SKM-1 (cell line): ENCODE measurements around the gene SERPINE1.
"Not testable (repeated sequence)": the region's sequence is repeated elsewhere in the genome, so short reads cannot be mapped to it uniquely, and the experiment has no call there.

Experiments
- DNase-seq: peaks from one replicate; lab custom pipeline; 2025; ENCODE audit not compliant: unreplicated experiment; lab: John Stamatoyannopoulos, UW

SERPINE1 gene

DNA sequence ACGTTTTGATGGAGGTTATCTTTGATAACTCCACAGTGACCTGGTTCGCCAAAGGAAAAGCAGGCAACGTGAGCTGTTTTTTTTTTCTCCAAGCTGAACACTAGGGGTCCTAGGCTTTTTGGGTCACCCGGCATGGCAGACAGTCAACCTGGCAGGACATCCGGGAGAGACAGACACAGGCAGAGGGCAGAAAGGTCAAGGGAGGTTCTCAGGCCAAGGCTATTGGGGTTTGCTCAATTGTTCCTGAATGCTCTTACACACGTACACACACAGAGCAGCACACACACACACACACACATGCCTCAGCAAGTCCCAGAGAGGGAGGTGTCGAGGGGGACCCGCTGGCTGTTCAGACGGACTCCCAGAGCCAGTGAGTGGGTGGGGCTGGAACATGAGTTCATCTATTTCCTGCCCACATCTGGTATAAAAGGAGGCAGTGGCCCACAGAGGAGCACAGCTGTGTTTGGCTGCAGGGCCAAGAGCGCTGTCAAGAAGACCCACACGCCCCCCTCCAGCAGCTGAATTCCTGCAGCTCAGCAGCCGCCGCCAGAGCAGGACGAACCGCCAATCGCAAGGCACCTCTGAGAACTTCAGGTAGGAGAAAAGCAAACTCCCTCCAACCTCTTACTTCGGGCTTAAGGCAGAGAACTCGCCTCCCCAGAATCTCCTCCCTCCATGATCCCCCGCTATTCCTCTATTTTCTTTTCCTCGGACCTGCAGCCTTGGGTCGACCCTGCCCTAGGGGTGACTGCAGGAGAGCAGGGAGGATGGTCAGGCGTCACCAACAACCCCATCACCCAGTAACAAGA, at the start of gene SERPINE1:
Gene SERPINE1, plus strand, starts transcription at position 454 of the 809 bp plus-strand sequence. CDS start 1,290 bp downstream, outside the sequence.
- no peak for DNase-seq

DNA sequence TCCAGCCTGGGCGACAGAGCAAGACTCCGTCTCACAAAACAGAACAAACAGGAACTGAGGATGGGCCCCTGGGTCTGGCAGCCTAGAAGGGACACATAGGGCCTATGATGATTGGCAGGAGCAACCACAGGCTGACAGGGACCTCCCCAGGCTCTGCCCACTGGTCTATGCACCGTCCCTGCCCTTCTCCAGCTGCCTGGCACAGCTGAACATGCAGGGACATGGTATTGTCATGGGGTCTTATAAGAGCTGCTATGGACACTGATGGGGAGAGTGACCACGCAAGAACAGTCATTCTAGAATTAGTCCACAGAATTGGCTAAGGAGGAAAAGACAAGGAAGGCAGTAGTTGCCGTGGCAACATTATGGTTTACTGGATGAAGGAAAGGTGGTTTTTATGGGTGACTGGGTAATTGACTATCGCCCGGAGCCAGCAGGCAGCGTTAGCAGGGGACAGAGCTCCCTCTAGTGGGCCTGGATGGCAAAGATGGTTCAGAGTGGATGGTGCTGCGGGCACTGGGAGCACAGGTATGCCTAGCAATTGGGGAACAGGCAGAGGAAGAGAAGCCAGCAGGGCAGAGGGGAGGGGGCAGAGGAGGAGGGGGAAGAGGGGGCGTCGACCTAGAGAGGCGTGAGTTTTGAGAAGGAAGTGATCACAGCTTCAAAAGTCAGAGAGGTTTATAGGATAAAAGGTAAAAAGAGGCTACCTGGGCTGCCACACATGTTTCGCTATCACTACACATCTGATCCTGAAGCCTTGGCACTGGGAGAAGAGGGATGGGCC, 49.4 kb upstream of the SERPINE1 start:
- peak; percentile 74 for DNase-seq

DNA sequence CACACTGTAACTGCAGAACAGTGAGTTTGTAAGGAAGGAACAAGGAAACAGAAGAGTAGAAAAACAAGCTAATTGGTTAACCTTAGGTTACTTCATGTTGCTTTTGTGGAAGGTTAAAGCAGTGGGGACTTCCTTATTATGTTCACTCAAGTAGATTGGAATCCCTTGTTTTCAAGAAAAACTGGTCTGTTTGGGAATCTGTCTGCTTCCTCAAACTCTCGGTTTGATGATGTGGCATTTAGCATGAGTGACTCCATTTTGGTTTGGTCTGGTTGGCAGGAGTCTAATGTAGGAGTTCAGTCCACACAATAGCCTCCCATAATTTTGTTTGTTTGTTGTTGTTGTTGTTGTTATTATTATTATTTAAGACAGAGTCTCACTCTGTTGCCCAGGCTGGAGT, 45.5 kb upstream of the SERPINE1 start:
- no peak for DNase-seq

DNA sequence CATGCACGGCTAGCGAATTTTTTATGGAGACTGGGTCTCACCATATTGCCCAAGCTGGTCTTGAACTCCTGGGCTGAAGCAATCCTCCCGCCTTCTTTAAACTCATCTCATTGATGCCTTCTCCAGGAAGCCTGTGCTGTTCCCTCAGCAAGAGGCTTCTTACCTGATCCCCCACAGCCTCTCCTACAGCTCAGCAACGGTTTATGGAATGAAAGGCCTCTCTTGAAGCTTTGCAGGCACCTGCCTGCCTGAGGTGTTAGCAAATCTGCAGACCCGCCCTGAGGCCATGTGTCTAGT, 42.1 kb upstream of the SERPINE1 start:
- DNase-seq = no peak

DNA sequence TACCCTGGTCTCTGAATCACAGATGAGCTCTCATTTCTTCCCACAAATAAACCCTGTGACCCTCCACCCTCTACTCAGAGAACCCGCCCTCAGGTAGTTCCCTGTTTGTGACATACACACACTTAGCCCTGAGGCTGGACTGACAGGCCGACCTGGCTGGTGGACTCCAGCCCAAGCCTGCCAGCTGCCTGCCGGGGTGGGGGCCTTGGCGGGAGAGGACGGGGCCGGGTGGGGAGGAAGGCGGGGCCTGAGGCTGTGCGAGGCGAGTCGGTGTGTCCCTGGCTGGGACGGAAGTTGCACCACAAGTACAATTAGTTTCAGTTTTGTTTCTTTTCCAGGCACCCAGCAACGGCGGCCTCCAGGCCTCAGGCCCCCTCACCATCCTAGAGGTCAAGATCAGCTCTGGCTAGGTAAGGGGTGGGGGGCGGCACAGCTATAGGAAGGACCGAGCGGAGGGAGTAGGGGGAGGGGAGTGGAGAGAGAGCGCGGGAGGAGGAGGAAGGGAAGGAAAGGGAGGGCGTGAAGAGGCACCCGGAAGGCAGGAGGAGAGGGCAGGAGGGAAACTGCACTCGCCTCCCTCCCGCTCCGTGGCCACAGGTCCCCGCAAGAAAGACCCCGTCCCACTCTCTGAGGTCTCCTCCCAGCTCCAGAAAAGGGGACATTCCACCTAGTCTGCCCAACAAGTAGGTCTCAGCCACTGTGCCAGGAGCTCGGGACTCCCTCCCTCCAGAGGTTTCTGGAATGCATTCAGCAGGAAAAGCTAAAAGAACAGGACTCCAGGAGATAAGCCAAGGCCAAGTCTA, 41.5 kb upstream of the SERPINE1 start, which contains the start of gene TRIM56:
Gene TRIM56, plus strand, starts transcription at position 320 of the 803 bp plus-strand sequence. CDS start 1,832 bp downstream, outside the sequence.
- DNase-seq = peak; percentile 68

DNA sequence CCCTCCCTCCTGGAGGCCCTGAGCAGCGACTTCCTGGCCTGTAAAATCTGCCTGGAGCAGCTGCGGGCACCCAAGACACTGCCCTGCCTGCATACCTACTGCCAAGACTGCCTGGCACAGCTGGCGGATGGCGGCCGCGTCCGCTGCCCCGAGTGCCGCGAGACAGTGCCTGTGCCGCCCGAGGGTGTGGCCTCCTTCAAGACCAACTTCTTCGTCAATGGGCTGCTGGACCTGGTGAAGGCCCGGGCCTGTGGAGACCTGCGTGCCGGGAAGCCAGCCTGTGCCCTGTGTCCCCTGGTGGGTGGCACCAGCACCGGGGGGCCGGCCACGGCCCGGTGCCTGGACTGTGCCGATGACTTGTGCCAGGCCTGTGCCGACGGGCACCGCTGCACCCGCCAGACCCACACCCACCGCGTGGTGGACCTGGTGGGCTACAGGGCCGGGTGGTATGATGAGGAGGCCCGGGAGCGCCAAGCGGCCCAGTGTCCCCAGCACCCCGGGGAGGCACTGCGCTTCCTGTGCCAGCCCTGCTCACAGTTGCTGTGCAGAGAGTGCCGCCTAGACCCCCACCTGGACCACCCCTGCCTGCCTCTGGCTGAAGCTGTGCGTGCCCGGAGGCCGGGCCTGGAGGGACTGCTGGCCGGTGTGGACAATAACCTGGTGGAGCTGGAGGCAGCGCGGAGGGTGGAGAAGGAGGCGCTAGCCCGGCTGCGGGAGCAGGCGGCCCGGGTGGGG, 39.4 kb upstream of the SERPINE1 start:
- DNase-seq = no peak

DNA sequence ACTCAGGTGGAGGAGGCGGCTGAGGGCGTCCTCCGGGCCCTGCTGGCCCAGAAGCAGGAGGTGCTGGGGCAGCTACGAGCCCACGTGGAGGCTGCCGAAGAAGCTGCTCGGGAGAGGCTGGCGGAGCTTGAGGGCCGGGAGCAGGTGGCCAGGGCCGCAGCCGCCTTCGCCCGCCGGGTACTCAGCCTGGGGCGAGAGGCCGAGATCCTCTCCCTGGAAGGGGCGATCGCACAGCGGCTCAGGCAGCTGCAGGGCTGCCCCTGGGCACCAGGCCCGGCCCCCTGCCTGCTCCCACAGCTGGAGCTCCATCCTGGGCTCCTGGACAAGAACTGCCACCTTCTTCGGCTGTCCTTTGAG, 38.9 kb upstream of the SERPINE1 start:
- no peak for DNase-seq

DNA sequence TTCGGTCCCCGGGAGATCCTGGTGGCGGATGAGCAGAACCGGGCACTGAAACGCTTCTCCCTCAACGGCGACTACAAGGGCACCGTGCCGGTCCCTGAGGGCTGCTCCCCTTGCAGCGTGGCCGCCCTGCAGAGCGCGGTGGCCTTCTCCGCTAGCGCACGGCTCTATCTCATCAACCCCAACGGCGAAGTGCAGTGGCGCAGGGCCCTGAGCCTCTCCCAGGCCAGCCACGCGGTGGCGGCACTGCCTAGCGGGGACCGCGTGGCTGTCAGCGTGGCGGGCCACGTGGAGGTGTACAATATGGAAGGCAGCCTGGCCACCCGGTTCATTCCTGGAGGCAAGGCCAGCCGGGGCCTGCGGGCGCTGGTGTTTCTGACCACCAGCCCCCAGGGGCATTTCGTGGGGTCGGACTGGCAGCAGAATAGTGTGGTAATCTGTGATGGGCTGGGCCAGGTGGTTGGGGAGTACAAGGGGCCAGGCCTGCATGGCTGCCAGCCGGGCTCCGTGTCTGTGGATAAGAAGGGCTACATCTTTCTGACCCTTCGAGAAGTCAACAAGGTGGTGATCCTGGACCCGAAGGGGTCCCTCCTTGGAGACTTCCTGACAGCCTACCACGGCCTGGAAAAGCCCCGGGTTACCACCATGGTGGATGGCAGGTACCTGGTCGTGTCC, 37.9 kb upstream of the SERPINE1 start:
- DNase-seq = no peak

DNA sequence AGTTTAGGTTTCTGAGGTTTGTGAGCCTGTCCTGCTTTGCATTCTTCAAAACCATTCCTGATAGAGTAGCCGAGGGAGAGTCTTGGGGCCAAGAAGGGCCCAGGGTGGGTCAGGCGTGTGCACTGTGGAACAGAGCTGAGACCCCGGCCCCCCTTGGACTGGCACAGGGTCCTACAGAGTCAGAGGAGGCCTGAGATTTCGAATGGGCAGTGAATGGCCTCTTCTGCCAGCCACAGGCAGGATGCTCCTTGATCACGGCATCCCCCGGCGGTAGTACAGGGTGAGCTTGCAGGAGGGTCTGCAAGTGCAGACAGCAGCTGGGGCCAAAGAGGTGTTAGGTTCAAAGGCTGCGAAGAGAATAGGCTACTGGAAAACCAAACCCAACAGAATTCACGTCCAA, 37.0 kb upstream of the SERPINE1 start:
- DNase-seq = no peak

DNA sequence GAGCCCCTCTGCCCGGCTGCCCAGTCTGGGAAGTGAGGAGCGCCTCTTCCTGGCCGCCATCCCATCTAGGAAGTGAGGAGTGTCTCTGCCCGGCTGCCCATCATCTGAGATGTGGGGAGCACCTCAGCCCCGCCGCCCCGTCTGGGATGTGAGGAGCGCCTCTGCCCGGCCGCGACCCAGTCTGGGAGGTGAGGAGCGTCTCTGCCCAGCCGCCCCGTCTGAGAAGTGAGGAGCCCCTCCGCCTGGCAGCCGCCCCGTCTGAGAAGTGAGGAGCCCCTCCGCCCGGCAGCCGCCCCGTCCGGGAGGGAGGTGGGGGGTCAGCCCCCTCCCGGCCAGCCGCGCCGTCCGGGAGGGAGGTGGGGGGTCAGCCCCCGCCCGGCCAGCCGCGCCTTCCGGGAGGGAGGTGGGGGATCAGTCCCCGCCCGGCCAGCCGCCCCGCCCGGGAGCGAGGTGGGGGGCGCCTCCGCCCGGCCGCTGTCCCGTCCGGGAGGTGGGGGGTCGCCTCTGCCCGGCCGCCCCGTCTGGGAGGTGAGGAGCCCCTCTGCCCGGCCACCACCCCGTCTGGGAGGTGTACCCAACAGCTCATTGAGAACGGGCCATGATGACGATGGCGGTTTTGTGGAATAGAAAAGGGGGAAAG, 34.5 kb upstream of the SERPINE1 start:
- not testable (repeated sequence) for DNase-seq

DNA sequence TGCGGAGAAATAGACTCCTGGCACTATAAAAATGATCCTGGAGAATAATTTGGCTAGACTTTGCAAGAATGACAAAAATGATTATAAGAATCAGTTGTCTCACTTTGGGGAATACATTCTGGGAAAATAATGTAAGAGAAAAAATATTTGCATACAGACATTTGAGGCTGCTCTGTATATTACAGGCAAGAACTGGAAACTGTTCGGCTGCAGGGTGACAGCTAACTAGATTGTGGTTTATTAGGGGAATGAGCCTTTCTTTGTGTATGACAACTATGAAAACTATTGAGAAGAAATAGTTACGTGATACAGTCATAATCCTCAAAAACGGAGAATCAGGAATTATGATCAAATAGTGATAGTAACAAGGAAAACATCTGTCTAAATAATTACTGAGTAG, 33.0 kb upstream of the SERPINE1 start:
- DNase-seq = no peak

DNA sequence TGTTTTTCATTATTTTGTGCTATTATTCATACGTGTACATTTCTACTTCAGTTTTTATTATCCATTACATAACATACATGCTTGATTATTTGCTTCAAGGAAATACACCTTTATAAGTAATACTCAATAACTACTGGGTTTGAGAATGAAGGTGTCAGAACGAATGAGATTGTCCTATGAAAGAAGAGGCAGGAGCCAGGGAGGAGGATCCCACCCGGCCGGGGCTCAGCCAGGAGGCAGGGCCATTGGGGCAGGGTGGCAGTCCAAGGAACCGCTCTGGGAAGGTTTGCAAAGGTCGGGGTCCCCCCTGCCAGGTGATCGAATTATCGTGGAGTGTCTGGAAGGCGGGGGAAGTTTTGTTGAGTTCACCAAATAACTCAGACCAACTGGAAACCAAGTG, 32.5 kb upstream of the SERPINE1 start:
- DNase-seq = no peak

DNA sequence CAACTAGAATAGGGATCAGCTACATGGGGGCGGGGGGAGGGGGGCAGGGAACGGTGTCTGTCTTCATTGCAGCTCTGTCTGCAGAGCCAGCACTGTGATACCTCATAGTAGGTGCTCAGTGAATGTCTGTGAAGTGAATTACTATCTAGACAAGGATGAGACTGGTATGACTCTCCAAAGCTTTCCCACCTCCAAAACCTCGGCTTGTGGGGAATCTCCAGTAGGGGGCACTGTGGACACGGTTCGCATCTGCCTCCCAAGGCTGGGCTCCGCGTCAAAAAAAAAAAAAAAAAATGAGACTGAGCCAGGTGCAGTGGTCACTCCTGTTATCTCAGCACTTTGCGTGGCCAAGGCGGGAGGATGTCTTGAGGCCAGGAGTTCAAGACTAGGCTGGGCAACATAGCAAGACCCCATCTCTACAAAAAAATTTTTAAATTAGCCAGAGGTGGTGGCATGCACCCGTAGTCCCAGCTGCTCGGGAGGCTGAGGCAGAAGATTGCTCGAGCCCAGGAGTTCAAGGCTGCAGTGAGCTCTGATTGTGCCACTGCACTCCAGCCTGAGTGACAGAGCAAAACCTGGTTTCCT, 32.0 kb upstream of the SERPINE1 start:
- peak; percentile 34 for DNase-seq

DNA sequence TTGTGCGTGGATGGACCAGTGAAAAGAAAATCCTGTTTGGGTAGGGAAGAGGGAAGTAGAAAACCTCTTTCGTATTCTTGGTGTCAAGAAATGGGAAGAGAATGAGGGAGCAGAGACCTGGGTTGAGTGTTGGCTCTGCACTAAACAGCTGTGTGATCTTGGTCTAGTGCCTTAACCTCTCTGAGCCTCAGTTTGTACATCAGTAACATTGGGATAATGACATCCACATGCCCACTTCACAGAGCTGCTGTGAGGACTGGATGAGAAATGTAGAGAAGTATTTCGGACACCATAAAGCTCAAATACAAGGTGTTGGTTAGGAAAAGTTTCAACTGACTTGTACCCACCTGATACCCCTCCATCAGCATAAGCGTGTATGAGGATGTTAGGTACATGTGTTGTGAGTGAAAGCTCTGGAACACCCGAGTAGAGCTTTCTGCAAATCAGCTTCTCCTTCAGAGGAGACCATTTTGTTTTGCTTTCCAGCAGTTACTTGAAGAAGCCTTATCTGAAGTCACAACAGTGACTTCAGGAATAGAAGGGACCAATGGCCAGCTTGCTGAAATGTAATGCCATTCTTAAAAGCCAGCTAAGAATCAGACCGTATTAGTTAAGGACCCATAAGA, 30.5 kb upstream of the SERPINE1 start:
- no peak for DNase-seq

DNA sequence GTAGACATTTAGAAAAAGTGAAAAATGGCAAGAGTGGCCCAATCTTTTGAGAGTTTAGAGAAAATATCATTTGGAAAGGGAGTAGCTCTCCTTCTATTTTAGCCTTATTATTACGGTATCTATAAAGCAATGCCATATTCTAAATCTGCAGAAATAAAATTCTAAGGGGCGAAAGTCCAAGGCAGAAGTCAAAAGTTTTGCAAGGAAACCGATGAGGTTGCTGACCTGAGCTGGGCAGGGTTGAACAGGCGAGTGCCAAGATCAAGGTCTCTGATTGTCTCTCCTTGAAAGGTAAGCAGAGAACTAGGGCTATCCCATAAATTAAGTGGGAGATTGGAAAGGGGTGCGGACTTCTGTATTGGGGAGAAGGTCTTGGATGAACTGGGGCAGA, 30.0 kb upstream of the SERPINE1 start:
- no peak for DNase-seq

DNA sequence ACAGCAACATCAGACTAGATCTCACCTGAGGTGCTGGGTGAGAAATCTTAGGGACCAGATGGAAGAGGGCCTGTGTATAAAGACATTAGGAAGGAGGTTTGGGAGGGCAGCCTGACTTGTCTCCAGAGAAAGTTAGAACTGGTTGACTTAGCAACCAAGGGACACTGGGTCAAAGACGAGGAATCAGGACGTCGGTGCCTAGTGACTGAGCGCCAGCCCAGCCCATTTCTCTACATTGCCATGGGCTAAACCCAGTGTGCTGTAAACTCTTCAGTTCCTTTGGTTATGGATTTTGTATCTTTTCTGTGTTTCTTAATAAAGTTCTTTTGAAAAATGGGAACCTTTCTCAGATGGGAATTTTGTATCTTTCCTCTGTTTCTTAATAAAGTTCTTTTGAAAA, 29.3 kb upstream of the SERPINE1 start:
- DNase-seq = no peak

DNA sequence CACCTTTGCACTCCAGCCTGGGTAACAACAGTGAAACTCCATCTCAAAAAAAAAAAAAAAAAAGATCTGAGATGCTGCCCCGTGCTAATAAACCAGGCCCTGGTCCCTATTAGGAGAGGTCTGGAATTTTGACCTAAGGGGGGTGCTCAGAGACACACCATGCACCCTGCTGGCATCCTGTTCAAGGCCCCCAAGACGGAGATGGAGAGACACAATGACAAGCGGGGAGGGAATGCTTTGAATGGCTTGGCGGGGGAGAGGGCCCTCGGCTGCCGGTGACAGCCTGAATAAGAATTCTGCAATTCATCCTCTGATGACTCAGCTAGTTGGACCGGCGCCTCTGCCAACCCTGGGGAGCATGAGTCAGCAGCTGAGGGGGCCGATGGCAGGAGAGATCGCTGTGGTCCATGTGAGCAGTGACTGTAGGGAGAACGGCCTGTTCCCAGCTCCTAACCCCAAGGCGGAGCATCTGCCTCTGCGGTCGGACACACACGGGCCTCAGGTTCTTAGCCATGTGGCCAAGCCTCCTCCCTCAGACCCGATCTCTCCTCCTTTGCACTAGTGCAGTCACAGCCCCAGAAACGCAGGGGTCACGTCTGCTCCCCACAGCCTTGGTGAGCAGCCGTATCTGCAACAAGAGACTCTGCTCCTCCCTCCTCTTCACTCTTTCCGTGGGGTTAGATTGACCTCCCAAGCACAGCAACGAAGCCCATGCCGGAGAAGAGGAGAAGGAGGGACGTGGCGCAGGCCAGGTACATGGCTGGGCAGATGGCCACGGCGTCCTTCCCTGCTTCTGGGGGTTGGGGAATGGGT, 26.7 kb upstream of the SERPINE1 start:
- DNase-seq = peak; percentile 80
